Right ventricle myocardium superior (tissue), 1 donor: ENCODE measurements around the gene FAM162B. TPM values are rescaled to one million over a fixed set of nuclear protein-coding genes. Genes with fewer than 3 reads are reported as not detected.
"Not testable (repeated sequence)": the region's sequence is repeated elsewhere in the genome, so short reads cannot be mapped to it uniquely, and the experiment has no call there.

ENCODE experiments used
- ATAC-seq: fragments of 200-7000 bp; cut with Tn5 transposase; one replicate; pipeline ENCODE4 v1.9.1; 2020; ENCODE audit warnings: mild to moderate bottlenecking; ENCODE audit not compliant: poor library complexity
- DNase-seq: peaks from one replicate; pipeline ENCODE4 v3.0.0-alpha.2; 2020
- intact Hi-C: fragments of 100-400 bp; cut with DNase I; formaldehyde crosslinking; loops from one replicate; pipeline ENCODE4 v1.11.2; 2022
- total RNA-seq: library from RNA; stranded (reverse); fragmentation: NEBNext Ultra II Directional; extraction: Animal tissue kit (Norgen Biotek cat#: 25700); gene quantifications from one replicate; pipeline ENCODE4 v1.2.1, GENCODE V29; 2021
- donor health status: DM: no; HTN: yes; CAD: no; lungs with severe emphysema.

FAM162B gene
- total RNA-seq, 1 donor from 2014 or later = 3.7 TPM

DNA sequence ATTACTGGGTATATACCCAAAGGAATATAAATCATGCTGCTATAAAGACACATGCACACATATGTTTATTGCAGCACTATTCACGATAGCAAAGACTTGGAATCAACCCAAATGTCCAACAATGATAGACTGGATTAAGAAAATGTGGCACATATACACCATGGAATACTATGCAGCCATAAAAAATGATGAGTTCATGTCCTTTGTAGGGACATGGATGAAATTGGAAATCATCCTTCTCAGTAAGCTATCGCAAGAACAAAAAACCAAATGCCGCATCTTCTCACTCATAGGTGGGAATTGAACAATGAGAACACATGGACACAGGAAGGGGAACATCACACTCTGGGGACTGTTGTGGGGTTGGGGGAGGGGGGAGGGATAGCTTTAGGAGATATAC, 25.0 kb downstream of the FAM162B start:
- DNase-seq, ATAC-seq, intact Hi-C loops: not testable (repeated sequence)

DNA sequence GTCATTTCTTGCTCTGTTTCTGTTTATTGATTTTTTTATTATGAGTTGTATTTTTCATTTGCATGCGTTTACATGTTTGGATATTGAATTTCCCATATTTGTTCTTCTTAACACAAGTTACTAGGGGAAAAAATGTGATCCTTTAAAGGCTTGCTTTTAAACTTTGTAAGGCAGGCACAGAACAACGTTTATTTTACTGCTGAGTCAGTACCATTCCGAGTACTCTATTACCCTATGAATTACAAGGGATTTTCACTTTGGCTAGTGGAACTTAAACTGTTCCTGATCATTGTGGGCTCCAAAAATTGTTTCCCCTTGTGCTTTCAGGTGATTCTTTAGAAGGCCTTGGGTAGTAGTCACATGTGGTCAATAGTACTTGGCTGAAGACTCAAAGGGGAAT, 28.5 kb downstream of the FAM162B start:
- no peak for ATAC-seq
- no peak for DNase-seq
- intact Hi-C loops = no loop called here

DNA sequence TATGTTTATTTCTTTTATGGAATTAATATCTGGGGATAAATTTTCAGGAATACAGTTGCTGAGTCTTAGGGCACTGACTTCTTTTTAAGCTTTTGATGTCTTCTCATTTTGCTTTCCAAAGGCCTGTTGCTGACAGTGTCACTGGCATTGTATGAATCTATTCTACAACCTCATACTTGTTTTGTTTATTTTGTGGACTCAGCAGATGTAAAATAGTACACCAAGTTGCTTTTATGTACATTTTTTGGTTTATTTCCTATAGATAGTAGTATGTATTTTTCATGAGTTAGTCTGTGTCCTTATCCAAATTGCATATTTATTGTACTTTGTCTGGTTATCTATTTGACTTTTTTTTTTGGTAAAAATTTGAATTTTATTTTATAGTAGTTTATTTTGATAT, 35.0 kb downstream of the FAM162B start:
- no peak for ATAC-seq
- intact Hi-C loops = no loop called here
- DNase-seq = no peak

DNA sequence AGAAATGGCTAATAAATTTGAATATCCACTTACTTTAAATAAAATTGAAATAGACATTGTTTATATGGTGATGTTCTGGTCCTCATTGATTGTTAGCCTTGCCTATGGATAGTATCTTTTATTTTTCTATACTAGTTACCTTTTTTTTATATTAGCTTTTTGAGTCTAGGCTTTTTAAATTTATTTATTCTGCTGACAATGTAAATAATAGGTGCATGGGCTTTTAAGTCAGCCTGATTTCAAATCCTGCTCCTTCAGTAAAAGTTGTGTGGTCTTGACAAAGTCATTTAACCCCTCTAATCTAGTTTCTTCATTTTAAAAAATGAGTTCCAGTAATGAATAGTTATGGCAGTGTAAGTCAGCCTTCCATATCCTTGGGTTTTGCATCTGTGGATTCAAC, 38.6 kb downstream of the FAM162B start:
- DNase-seq (no peak), ATAC-seq (no peak)
- intact Hi-C loops = no loop called here

DNA sequence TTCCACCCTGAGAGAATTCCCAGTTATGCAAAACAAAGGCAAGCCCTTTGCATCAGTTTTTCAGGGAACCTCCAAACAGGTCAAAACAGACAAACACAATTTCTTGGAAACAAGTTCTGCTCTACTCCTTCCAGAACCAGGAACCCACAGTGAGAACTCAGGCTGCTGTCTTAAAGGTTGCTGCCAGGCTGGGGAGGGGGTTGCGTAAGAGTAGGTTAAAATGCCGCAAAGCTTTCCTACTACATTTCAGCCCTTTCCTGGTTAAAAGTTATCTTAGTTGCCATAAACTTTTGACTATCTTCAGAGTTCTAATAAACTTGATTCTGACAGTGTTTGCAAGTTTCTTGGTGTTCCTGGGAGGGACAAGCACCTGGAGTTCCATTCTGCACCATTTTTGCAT, 50.8 kb downstream of the FAM162B start:
- DNase-seq (no peak), ATAC-seq (no peak)
- intact Hi-C loops = no loop called here

DNA sequence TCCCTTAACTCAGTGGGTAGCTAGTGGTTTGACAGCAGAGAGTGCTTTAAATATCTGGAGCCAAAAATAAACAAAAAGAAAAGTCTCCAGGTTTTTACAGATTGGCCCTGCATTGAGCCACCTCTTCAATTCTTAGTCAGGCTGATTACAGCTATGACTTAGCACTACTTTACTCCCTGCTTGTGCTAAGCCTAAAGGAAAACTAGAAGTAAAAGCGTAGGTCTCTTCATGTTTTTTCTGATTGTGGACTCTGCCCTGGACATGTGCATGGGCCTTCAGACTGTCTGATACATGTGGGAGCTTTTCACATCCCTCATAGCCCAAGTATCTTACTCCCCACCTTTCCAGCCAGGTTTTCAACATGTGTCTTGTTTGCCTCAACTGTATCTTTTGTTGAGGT, 51.2 kb downstream of the FAM162B start:
- intact Hi-C loops = no loop called here

DNA sequence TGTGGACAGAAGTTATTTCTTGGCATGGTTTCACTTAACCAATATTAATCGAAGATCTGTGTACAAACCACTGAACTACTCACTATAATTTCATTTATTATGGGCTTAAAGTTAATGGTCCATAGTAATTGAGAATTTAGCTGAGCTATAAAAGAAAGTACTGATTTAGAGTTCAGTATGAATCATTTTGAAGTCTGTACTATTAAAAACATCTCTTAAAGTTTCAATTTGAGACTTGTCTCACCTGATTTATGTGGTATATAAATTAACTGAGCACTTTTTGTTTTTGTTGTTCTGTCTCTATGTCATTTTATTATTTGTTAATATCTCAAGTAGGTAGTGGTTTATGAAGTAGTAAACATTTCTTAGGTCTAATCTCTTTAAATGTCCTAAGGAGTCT, 59.6 kb downstream of the FAM162B start:
- no peak for DNase-seq
- intact Hi-C loops = no loop called here
- no peak for ATAC-seq

More for the DNA sequence above, 51.2 kb downstream of the FAM162B start:
- ATAC-seq = no peak
- DNase-seq = no peak

DNA sequence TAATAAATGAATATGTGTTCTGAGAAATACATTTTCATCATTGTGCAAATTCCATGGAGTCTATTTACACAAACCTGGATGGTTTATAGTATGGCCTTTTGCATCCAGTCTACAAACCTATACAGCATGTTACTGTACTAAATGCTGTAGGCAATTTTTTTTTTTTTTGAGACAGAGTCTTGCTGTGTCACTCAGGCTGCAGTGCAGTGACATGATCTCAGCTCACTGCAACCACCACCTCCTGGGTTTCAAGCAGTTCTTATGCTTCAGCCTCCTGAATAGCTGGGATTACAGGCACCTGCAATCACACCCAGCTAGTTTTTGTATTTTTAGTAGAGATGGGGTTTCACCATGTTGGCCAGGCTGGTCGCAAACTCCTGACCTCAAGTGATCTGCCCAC, 61.6 kb downstream of the FAM162B start:
- ATAC-seq, DNase-seq, intact Hi-C loops: not testable (repeated sequence)

Other genes starting within 250 kb of the FAM162B start
- gene TRAPPC3L, start 220.0 kb downstream of the FAM162B start, total RNA-seq = 0.11 TPM
- not detected for gene CALHM4, start 212.0 kb downstream of the FAM162B start, total RNA-seq
- 65.2 TPM for gene RWDD1, start 194.2 kb downstream of the FAM162B start, total RNA-seq
- gene RSPH4A, start 149.2 kb downstream of the FAM162B start, total RNA-seq = not detected
- 3.4 TPM for gene ZUP1, start 97.0 kb downstream of the FAM162B start, total RNA-seq
- gene KPNA5, start 84.5 kb downstream of the FAM162B start, total RNA-seq = 8.3 TPM
- gene GPRC6A, start 63.4 kb upstream of the FAM162B start, total RNA-seq = not detected
- not detected for gene RFX6, start 111.5 kb upstream of the FAM162B start, total RNA-seq